ENCODE results near the gene IRS2. TPM values are rescaled to one million over a fixed set of nuclear protein-coding genes. Genes with fewer than 3 reads are reported as not detected.
A peak's percentile ranks its signal among the peaks of the same experiment; 100 is the strongest.

IRS2 gene
- total and polyA plus RNA-seq, 4 donors = 4.0 to 9.1 (median 6.7) TPM

DNA sequence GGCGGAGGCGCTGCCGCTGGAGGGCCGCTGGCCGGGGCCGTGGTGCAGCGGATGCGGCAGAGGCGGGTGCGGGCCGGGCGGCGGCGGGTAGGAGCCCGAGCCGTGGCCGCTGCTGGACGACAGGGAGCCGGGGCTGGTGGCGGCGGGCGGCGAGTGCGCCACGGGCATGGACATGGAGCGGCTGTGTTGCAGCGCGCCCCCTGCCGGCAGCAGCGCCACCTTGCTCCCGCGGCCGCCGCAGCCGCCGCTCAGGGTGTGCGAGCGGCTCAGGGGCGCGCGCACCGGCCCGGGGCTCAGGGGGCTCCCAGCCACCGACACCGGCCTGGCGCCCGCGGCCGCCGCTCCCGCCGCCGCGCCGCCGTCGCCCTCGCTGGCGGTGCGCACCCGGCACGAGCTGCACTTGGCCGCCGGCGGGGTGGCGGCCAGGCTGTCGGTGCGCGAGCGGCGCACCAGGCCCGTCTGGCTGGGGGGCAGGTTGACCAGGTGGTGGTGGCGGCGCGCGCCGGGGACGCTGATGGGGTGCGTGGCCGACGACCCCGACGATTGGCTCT is 1.7 kb downstream of the IRS2 start:
- H3K9ac ChIP-seq (ENCODE audit: low read depth in 1 of 2, low read length in 2 of 2) = peak overlapping the region; percentile 10 to 50
- H3K27me3 ChIP-seq (ENCODE audit: control insufficient read depth in 4 of 4, insufficient read depth in 4 of 4, low read length in 3 of 4) = no peaks in the 10 kb centered on the region
- 3% methylated on average over 83 of the region's 83 CpGs for WGBS
- peak overlapping the region; percentile 76 to 93 (median 78) for H3K4me3 ChIP-seq (ENCODE audit: low read depth in 1 of 3, low read length in 3 of 3)
- peaks cover 2 to 16% (median 6%) of the 10 kb centered on the region in 4 donors for H3K36me3 ChIP-seq (ENCODE audit: control insufficient read depth in 4 of 4, insufficient read depth in 3 of 4, low read depth in 1 of 4, low read length in 3 of 4)
- DNase-seq (ENCODE audit: low spot score) = peak; percentile 85
- TF ChIP-seq RXRA (IDR thresholded peaks at IDR 0.05) = no peak
- no peak for TF ChIP-seq GABPA (IDR thresholded peaks at IDR 0.05 in 1 of 2, conservative IDR thresholded peaks at IDR 0.05 in 1 of 2)
- TF ChIP-seq, protein P1, sequence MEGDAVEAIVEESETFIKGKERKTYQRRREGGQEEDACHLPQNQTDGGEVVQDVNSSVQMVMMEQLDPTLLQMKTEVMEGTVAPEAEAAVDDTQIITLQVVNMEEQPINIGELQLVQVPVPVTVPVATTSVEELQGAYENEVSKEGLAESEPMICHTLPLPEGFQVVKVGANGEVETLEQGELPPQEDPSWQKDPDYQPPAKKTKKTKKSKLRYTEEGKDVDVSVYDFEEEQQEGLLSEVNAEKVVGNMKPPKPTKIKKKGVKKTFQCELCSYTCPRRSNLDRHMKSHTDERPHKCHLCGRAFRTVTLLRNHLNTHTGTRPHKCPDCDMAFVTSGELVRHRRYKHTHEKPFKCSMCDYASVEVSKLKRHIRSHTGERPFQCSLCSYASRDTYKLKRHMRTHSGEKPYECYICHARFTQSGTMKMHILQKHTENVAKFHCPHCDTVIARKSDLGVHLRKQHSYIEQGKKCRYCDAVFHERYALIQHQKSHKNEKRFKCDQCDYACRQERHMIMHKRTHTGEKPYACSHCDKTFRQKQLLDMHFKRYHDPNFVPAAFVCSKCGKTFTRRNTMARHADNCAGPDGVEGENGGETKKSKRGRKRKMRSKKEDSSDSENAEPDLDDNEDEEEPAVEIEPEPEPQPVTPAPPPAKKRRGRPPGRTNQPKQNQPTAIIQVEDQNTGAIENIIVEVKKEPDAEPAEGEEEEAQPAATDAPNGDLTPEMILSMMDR (IDR thresholded peaks at IDR 0.05; ENCODE audit: low read depth, low read length, missing input control) = peak; percentile 76
- no peak for TF ChIP-seq TAF1 (conservative IDR thresholded peaks at IDR 0.05)
- TF ChIP-seq, protein P2, sequence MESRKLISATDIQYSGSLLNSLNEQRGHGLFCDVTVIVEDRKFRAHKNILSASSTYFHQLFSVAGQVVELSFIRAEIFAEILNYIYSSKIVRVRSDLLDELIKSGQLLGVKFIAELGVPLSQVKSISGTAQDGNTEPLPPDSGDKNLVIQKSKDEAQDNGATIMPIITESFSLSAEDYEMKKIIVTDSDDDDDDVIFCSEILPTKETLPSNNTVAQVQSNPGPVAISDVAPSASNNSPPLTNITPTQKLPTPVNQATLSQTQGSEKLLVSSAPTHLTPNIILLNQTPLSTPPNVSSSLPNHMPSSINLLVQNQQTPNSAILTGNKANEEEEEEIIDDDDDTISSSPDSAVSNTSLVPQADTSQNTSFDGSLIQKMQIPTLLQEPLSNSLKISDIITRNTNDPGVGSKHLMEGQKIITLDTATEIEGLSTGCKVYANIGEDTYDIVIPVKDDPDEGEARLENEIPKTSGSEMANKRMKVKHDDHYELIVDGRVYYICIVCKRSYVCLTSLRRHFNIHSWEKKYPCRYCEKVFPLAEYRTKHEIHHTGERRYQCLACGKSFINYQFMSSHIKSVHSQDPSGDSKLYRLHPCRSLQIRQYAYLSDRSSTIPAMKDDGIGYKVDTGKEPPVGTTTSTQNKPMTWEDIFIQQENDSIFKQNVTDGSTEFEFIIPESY (IDR thresholded peaks at IDR 0.05) = no peak
- peak; percentile 31 to 59 for TF ChIP-seq RAD21 (IDR thresholded peaks at IDR 0.05)
- no peaks in the 10 kb centered on the region for H3K9me3 ChIP-seq (ENCODE audit: control insufficient read depth in 4 of 4, low read length in 3 of 4)
- peak overlapping the region; percentile 72 to 97 for H3K27ac ChIP-seq (ENCODE audit: low read depth in 1 of 2, low read length in 2 of 2)
- H3K4me1 ChIP-seq (ENCODE audit: control insufficient read depth in 4 of 4, insufficient read depth in 4 of 4, low read length in 3 of 4) = peaks cover 8 to 43% (median 32%) of the 10 kb centered on the region in 4 donors

DNA sequence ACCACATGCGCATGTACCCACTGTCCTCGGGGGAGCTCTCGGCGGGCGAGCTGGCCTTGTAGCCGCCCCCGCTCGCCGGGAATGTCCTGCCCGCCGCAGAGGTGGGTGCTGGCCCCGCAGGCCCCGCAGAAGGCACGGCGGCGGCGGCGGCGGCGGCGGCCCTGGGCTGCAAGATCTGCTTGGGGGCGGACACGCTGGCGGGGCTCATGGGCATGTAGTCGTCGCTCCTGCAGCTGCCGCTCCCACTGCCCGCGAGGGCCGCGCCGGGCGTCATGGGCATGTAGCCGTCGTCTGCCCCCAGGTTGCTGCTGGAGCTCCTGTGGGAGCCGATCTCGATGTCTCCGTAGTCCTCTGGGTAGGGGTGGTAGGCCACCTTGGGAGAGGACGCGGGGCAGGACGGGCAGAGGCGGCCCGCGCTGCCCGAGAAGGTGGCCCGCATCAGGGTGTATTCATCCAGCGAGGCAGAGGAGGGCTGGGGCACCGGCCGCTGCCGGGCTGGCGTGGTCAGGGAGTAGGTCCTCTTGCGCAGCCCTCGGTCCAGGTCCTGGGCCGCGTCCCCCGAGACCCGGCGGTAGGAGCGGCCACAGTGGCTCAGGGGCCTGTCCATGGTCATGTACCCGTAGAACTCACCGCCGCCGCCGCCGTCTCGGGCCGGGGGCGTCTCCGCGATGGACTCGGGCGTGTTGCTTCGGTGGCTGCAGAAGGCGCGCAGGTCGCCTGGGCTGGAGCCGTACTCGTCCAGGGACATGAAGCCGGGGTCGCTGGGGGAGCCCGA is 2.4 kb downstream of the IRS2 start:
- WGBS = 68% methylated on average over 81 of the region's 81 CpGs
- peaks cover 2 to 22% (median 6%) of the 10 kb centered on the region in 4 donors for H3K36me3 ChIP-seq (ENCODE audit: control insufficient read depth in 4 of 4, insufficient read depth in 3 of 4, low read depth in 1 of 4, low read length in 3 of 4)
- peaks cover 6 to 42% (median 32%) of the 10 kb centered on the region in 4 donors for H3K4me1 ChIP-seq (ENCODE audit: control insufficient read depth in 4 of 4, insufficient read depth in 4 of 4, low read length in 3 of 4)
- H3K9me3 ChIP-seq (ENCODE audit: control insufficient read depth in 4 of 4, low read length in 3 of 4) = no peaks in the 10 kb centered on the region
- no peaks in the 10 kb centered on the region for H3K27me3 ChIP-seq (ENCODE audit: control insufficient read depth in 4 of 4, insufficient read depth in 4 of 4, low read length in 3 of 4)
- TF ChIP-seq SP1 (IDR thresholded peaks at IDR 0.05) = no peak
- peak overlapping the region in 1 of 2 donors; percentile 42 for H3K9ac ChIP-seq (ENCODE audit: low read depth in 1 of 2, low read length in 2 of 2)
- no peak for DNase-seq (ENCODE audit: low spot score)
- peak overlapping the region; percentile 56 to 93 (median 70) for H3K4me3 ChIP-seq (ENCODE audit: low read depth in 1 of 3, low read length in 3 of 3)
- peak overlapping the region in 1 of 2 donors; percentile 55 for H3K27ac ChIP-seq (ENCODE audit: low read depth in 1 of 2, low read length in 2 of 2)

DNA sequence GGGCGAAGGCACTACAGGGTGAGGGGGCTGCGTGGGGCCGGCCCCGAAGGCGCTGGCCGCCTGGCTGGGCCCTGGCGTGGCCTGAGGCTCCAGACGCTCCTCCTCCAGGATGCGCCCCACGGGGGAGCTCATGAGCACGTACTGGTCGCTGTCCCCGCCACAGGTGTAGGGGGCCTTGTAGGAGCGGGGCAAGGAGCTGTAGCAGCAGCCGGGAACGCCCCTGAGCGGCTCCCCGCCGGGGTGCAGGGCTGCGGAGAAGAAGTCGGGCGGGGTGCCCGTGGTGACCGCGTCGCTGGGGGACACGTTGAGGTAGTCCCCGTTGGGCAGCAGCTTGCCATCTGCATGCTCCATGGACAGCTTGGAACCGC is 3.0 kb downstream of the IRS2 start:
- H3K9me3 ChIP-seq (ENCODE audit: control insufficient read depth in 4 of 4, low read length in 3 of 4) = no peaks in the 10 kb centered on the region
- DNase-seq (ENCODE audit: low spot score) = no peak
- peaks cover 2 to 22% (median 6%) of the 10 kb centered on the region in 4 donors for H3K36me3 ChIP-seq (ENCODE audit: control insufficient read depth in 4 of 4, insufficient read depth in 3 of 4, low read depth in 1 of 4, low read length in 3 of 4)
- peak overlapping the region in 1 of 2 donors; percentile 53 for H3K27ac ChIP-seq (ENCODE audit: low read depth in 1 of 2, low read length in 2 of 2)
- H3K4me1 ChIP-seq (ENCODE audit: control insufficient read depth in 4 of 4, insufficient read depth in 4 of 4, low read length in 3 of 4) = peaks cover 10 to 42% (median 32%) of the 10 kb centered on the region in 4 donors
- H3K9ac ChIP-seq (ENCODE audit: low read depth in 1 of 2, low read length in 2 of 2) = no peak overlapping the region
- H3K4me3 ChIP-seq (ENCODE audit: low read depth in 1 of 3, low read length in 3 of 3) = peak overlapping the region in 1 of 3 donors; percentile 93
- WGBS = 97% methylated on average over 29 of the region's 29 CpGs
- H3K27me3 ChIP-seq (ENCODE audit: control insufficient read depth in 4 of 4, insufficient read depth in 4 of 4, low read length in 3 of 4) = no peaks in the 10 kb centered on the region
- TF ChIP-seq RAD21 (IDR thresholded peaks at IDR 0.05) = no peak
- TF ChIP-seq SP1 (IDR thresholded peaks at IDR 0.05) = no peak
- no peak for TF ChIP-seq RXRA (IDR thresholded peaks at IDR 0.05)
- no peak for TF ChIP-seq HNF4A (conservative IDR thresholded peaks at IDR 0.05)
- no peak for TF ChIP-seq EGR1 (IDR thresholded peaks at IDR 0.05; ENCODE audit: low read depth in 2 of 2)
- TF ChIP-seq, protein P2 (IDR thresholded peaks at IDR 0.05) = no peak
- no peak for TF ChIP-seq FOXA2 (IDR thresholded peaks at IDR 0.05)
